Hepatocyte (in vitro differentiated cells): ENCODE data around the gene MND1. TPM values are rescaled to one million over a fixed set of nuclear protein-coding genes. Genes with fewer than 3 reads are reported as not detected.

ENCODE experiments used
- DNase-seq: peaks from one replicate; pipeline ENCODE4 v3.0.0-alpha.2; 2016; ENCODE audit warnings: low spot score
- H2AFZ ChIP-seq: fragments of 200-600 bp; sonication (generic); 2 replicates; pipeline ENCODE4 v1.6.0; 2016; ENCODE audit warnings: antibody characterized with exemption, mild to moderate bottlenecking
- H3K27ac ChIP-seq: fragments of 200-600 bp; sonication (generic); 2 replicates; pipeline ENCODE4 v1.5.1; 2016; ENCODE audit warnings: mild to moderate bottlenecking
- H3K27me3 ChIP-seq: fragments of 200-600 bp; sonication (generic); 2 replicates; pipeline ENCODE4 v1.6.1; 2016
- H3K36me3 ChIP-seq: fragments of 200-600 bp; sonication (generic); replicated peaks from 2 replicates; pipeline ENCODE4 v1.5.1; 2016; ENCODE audit warnings: low read depth; ENCODE audit not compliant: insufficient read depth
- H3K4me1 ChIP-seq: fragments of 200-600 bp; sonication (generic); 2 replicates; pipeline ENCODE4 v1.5.1; 2016; ENCODE audit warnings: mild to moderate bottlenecking, moderate library complexity; ENCODE audit not compliant: insufficient read depth
- H3K4me2 ChIP-seq: fragments of 200-600 bp; sonication (generic); 2 replicates; pipeline ENCODE4 v1.6.0; 2016
- H3K4me3 ChIP-seq: fragments of 200-600 bp; sonication (generic); 2 replicates; pipeline ENCODE4 v1.5.1; 2016; ENCODE audit warnings: mild to moderate bottlenecking
- H3K79me2 ChIP-seq: fragments of 200-600 bp; sonication (generic); 2 replicates; pipeline ENCODE4 v1.6.0; 2017; ENCODE audit warnings: mild to moderate bottlenecking
- H3K9me2 ChIP-seq: fragments of 200-600 bp; sonication (generic); replicated peaks from 2 replicates; pipeline ENCODE4 v1.6.0; 2017; ENCODE audit warnings: mild to moderate bottlenecking; ENCODE audit not compliant: insufficient read depth
- H3K9me3 ChIP-seq: fragments of 200-600 bp; sonication (generic); 2 replicates; pipeline ENCODE4 v1.5.1; 2016; ENCODE audit warnings: low read depth, mild to moderate bottlenecking
- H4K20me1 ChIP-seq: fragments of 200-600 bp; sonication (generic); 2 replicates; pipeline ENCODE4 v1.6.0; 2016; ENCODE audit warnings: mild to moderate bottlenecking; ENCODE audit not compliant: insufficient read depth, poor library complexity, severe bottlenecking
- CTCF ChIP-seq: fragments of 200-600 bp; sonication (generic); IDR thresholded peaks from 2 replicates; pipeline ENCODE4 v1.5.1; 2016; ENCODE audit warnings: antibody characterized with exemption, mild to moderate bottlenecking; ENCODE audit not compliant: poor library complexity
- EZH2 ChIP-seq: fragments of 200-600 bp; sonication (generic); IDR thresholded peaks from 2 replicates; pipeline ENCODE4 v1.6.1; 2016; ENCODE audit warnings: antibody characterized with exemption, mild to moderate bottlenecking, borderline replicate concordance
- EZH2phosphoT487 ChIP-seq: fragments of 200-600 bp; sonication (generic); IDR thresholded peaks from one replicate; pipeline ENCODE4 v1.6.1; 2018; ENCODE audit warnings: antibody characterized with exemption, mild to moderate bottlenecking, low read depth, moderate library complexity; ENCODE audit not compliant: unreplicated experiment, severe bottlenecking
- WGBS: methylation state at CpG from one replicate; pipeline ENCODE4 v1.1.6; 2016; ENCODE audit warnings: low lambda C conversion rate; ENCODE audit errors: missing lambda C conversion rate; 5-methylcytosine and 5-hydroxymethylcytosine counted together
- polyA plus RNA-seq: library from polyadenylated mRNA; unstranded; fragments of >200 nt; fragmentation: Nextera tagmentation; extraction: Ambion mirVana; gene quantifications from 2 replicates; pipeline ENCODE4 v1.2.1, GENCODE V29; 2016
- total RNA-seq: library from RNA; depleted of rRNA; stranded (reverse); fragments of >200 nt; gene quantifications from 2 replicates; pipeline ENCODE4 v1.2.3, GENCODE V29; 2014

MND1 gene
- total and polyA plus RNA-seq, 2 experiments from 2014 or later: 2.2 to 4.3 TPM

- no peak overlapping the region for H3K27ac ChIP-seq
- no peaks in the 10 kb centered on the region for H3K27me3 ChIP-seq
- no peaks in the 10 kb centered on the region for H3K9me3 ChIP-seq
- no peaks in the 10 kb centered on the region for H3K79me2 ChIP-seq
- DNase-seq: no peak
- TF ChIP-seq EZH2: no peak
- TF ChIP-seq CTCF: no peak
- TF ChIP-seq EZH2phosphoT487: no peak
- H3K9me2 ChIP-seq: no peaks in the 10 kb centered on the region
- no peak overlapping the region for H3K4me3 ChIP-seq
- no peaks in the 10 kb centered on the region for H4K20me1 ChIP-seq
- H2AFZ ChIP-seq: no peak overlapping the region
- no peaks in the 10 kb centered on the region for H3K4me1 ChIP-seq
- H3K36me3 ChIP-seq: no peaks in the 10 kb centered on the region
- H3K4me2 ChIP-seq: no peak overlapping the region
Measured at GRCh38 chr4:153333874-153334273, 10.6 kb upstream of the MND1 start.

GRCh38 chr4:153335665-153336064 lies 8.8 kb upstream of the MND1 start:
- Histone ChIP-seq H3K4me3 (no peak overlapping the region), H3K9me2 (no peaks in the 10 kb centered on the region), H3K27me3 (no peaks in the 10 kb centered on the region), H3K79me2 (no peaks in the 10 kb centered on the region), H3K36me3 (no peaks in the 10 kb centered on the region), H4K20me1 (no peaks in the 10 kb centered on the region), H3K4me2 (no peak overlapping the region), H2AFZ (no peak overlapping the region), H3K9me3 (no peaks in the 10 kb centered on the region), H3K4me1 (no peaks in the 10 kb centered on the region), H3K27ac (no peak overlapping the region)
- no peak for TF ChIP-seq CTCF
- TF ChIP-seq EZH2phosphoT487: no peak
- TF ChIP-seq EZH2: no peak
- DNase-seq: no peak
- WGBS: 79% methylated on average over 4 of the region's 4 CpGs

- no peak for DNase-seq
- Histone ChIP-seq H3K4me3 (no peak overlapping the region), H2AFZ (no peak overlapping the region), H3K27me3 (no peaks in the 10 kb centered on the region), H3K4me2 (no peak overlapping the region), H3K36me3 (no peaks in the 10 kb centered on the region), H4K20me1 (no peaks in the 10 kb centered on the region), H3K27ac (no peak overlapping the region), H3K4me1 (no peaks in the 10 kb centered on the region), H3K9me2 (no peaks in the 10 kb centered on the region), H3K9me3 (no peaks in the 10 kb centered on the region), H3K79me2 (no peaks in the 10 kb centered on the region)
- TF ChIP-seq CTCF (no peak), EZH2phosphoT487 (no peak), EZH2 (no peak)
- 94% methylated on average over 4 of the region's 4 CpGs for WGBS
Measured at GRCh38 chr4:153337686-153338085, 6.8 kb upstream of the MND1 start.

GRCh38 chr4:153341575-153342090 lies 2.9 kb upstream of the MND1 start:
- Histone ChIP-seq H3K9me3 (no peaks in the 10 kb centered on the region), H3K79me2 (no peaks in the 10 kb centered on the region), H3K27me3 (no peaks in the 10 kb centered on the region), H3K36me3 (no peaks in the 10 kb centered on the region), H3K4me2 (no peak overlapping the region), H3K9me2 (no peaks in the 10 kb centered on the region), H2AFZ (no peak overlapping the region), H4K20me1 (no peaks in the 10 kb centered on the region), H3K27ac (no peak overlapping the region), H3K4me3 (no peak overlapping the region), H3K4me1 (no peaks in the 10 kb centered on the region)
- no peak for TF ChIP-seq EZH2phosphoT487
- TF ChIP-seq EZH2: no peak
- TF ChIP-seq CTCF: no peak
- peak; percentile 6 for DNase-seq
- 66% methylated on average over 5 of the region's 5 CpGs for WGBS
